HPDE6-E6E7 (cell line): Measurements from ENCODE around the gene LBR.

ENCODE experiments used
- DNase-seq: peaks from one replicate; pipeline ENCODE4 v3.0.0; 2011; ENCODE audit warnings: missing footprints; ENCODE audit errors: extremely low spot score

The LBR gene

DNA sequence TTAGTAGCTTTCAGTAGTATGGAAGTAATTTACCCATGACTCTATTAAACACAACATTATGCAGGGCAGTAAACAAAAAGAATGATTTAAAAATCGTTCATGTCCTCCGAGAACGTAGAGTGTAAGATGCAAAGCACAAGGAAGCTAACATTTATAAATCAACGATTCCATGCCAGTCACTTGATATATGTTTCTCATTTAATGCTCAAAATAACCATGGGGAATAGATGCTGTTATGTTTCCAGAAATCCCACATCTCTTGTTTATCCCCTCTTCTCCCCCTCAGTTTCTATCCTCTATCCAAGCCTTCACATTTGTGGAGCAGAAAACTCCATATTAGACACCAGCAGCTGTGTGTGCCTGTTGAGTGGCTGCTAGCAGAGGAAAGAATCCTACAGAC lies 52.8 kb downstream of the LBR start:
- no peak for DNase-seq

DNA sequence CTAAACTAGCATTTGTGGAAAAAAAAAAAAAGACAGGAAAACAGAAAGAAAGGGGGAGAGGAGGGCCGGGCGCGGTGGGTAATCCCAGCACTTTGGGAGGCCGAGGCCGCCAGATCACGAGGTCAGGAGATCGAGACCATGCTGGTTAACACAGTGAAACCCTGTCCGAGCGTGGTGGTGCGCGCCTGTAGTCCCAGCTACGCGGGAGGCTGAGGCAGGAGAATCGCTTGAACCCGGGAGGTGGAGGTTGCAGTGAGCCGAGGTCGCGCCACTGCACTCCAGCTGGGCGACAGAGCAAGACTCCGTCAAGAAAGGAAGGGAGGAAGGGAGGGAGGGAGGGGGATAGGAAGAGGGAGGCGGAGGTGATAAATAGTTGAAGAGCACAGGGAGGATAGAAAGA lies 54.7 kb downstream of the LBR start:
- DNase-seq = no peak

DNA sequence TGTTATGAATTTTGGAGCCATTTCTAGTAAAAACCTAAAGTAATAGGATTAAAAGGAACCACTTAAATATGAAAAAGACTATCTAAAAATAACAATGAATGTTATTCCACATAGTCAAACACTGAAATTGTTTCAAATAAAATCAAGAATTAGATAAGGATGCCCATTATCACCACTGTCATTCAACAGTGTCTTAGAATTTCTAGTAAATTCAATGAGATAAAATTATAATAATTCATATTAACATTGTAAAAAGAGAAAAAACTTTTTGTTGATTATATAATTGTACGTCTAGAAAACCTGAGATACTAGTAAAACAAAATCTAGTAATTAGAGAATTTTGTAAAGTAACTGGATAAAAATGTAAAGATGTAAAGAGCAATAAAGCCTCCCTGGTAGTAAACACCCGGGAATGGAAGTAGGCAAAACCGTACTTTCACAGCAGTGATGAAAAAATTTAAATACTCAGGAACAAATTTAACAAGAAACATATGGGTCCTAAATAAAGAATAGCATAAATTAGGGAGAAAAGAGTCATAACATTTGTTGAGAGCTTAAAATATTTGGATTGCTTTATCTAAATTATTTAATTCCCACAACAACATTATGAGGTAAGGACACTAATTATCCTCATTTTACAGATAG lies 56.4 kb downstream of the LBR start:
- DNase-seq = no peak

DNA sequence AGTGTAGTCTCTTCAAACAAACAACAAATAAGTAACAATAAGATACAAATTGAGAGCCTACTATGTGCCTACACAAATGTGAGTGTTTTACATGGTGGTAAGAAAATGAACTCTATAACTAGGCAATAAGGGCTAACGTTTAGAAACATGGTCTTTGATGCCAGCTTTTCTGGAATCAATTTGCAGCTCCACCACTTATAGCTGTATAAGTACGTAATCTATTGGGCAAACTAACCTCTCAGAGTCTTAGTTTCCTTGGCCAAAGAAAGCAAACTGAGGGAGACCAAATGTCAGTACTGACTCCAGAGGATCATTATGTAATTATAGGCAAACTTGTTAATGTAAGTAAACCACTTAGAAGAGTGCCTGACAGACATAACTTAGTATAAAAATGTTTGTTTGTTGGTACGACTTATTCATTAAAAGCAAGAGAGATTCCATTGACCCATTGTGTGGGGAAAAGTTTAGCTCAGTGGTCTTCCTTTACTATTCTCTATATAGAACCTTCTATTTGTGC lies 59.7 kb downstream of the LBR start:
- DNase-seq = no peak

DNA sequence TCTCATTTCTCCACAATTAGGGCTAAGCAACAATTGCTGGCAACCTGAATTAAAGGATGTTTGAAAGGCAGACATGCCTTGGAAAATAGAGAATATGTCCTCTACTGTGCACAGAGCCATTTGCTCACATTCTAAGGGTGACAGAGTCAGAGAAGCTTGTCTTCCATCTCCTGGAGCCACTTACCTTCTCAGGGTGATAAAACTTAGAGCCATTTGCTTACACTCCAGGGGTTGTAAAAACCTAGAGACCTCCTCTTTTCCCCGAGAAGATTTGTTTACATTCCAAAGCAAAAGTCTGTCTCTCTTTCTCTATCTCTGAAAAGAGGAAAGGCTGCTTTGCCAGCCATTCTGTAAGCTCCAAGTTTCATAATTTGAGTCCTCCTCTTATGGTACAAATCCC lies 61.3 kb downstream of the LBR start:
- DNase-seq = no peak

DNA sequence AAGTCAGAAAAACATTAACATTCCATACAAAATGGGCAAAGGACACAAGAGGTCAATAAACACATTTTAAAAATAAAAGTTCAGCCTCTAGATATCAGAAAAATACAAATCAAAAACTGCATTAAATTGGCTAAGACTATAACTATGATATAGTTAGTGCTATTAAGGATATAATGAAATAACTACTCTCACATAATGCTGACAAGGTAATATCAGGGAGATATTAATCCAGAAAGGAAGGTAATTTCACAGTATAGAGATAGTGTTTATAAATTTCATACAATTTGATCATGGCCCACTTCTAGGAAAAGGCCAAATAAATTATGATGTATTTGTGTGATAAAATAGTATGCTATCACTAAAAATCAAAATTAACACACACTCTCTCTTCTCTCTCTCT lies 61.8 kb downstream of the LBR start:
- DNase-seq = no peak

DNA sequence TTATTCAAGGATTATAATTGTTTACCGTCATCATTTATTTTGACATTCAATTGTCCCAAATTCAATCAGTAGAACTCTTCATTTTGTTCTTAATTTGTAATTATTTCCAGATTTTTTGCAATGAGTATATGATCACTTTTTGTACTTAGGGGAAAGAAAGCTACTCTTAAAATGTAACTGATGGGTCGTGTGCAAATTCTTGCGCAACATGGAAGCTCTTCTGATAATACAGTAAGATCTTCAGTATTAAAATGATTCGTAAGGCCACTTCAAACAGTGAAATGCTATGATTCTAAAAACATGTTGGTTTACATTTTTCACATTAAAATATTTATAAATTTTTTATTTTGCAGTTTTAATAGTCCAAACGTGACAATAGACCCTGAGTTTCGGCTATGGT lies 63.4 kb downstream of the LBR start:
- no peak for DNase-seq

DNA sequence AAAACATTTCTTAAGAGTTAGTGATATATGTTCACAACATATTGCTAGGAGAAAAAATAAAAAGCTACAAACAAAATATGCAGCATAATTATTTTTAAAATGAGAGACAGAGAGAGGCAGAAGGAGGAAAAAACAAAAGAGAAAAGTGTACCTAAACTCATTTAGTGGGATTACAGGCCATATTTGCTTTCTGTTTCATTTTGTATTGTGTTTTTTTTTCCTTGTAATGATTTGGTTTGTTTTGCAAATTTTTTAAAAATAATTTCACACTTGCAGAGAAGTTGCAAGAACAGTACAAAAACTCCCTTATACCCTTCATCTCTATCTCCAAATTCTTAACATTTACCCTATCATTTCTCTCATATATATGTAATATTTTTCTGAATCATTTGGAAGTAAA lies 65.0 kb downstream of the LBR start:
- no peak for DNase-seq

DNA sequence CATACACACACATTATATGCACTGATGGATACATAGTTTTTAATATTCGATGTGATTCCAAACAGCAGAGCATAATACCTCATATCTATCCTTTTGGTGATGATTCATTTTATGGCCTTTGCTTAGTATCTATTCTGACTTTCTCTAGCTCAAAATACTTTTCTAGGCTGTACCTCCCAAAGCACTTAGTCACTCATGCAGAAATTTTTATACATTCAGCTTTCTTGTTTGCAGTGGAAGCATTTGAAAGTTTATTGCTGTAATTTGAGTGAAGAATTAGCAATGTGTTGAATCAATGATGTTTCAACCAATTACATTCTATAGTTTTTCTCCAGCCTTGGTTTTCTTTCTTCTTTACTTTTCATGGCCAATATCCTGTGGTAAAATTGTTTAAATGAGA lies 66.7 kb downstream of the LBR start:
- DNase-seq = no peak

DNA sequence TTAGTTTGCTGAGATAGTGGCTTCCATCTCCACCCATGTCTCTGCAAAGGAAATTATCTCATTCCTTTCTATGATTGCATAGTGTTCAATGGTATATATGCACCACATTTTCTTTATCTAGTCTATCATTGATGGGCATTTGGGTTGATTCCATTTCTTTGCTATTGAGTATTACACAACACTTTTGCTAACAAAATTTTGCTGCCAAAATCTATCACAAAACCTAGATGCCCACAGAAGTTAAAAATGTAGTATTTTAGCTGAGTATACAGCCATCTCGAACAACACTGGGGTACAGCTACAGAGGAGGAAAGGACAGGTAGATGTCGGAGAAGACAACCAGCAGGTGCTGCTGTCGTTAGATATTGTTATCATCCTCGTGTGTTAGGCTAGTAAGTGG lies 67.7 kb downstream of the LBR start:
- DNase-seq = no peak

DNA sequence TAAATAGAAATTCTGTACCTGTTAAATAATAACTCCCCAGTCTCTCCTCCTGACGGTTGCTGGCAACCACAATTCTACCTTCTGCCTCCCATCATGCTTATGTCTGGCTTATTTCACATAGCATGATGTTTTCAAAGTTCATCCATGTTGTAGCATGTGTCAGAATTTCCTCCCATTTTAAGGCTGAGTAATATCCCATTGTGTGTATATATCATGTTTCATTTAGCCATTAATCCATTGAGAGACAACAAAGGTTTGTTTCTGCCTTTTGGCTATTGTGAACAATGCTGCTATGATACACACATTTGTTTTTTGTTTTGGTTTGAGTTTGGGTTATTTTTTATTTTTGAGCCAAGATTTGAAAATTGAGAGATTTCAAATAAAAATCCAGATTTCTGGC lies 72.0 kb downstream of the LBR start:
- DNase-seq = no peak

DNA sequence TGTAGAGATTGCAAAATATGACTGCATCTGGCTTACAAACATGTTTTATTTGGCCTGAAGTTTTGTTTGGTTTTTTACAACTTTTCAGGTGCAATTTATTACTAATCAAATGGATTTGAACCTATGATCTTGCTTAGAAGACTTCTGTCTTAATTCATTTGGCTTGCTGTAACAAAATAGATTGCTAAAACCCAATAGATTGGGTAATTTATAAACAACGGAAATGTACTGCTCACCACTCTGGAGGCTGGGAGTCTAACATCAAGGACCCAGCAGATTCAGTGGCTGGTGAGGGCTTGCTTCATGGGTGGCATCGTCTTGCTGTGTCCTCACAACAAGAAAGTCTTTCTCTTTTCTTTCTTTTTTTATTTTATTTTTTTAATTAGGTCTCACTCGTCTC lies 72.9 kb downstream of the LBR start:
- no peak for DNase-seq
